ENCODE results near the gene SIX3. TPM values are rescaled to one million over a fixed set of nuclear protein-coding genes. Genes with fewer than 3 reads are reported as not detected.
A peak's percentile ranks its signal among the peaks of the same experiment; 100 is the strongest.

Gene SIX3
- polyA plus RNA-seq, 1 of the 3 experiments (the other 2 are of a cell fraction), result 0.58 TPM

- Histone ChIP-seq H3K27me3 (ENCODE audit: insufficient read depth) (peaks cover 73% of the 10 kb centered on the region), H2AFZ (ENCODE audit: low read depth) (peak overlapping the region; percentile 79; the same call in 1 of the 2 replicates), H3K9me2 (no peaks in the 10 kb centered on the region), H3K4me3 (ENCODE audit: low read depth in 2 of 2, low read length in 1 of 2) (peak overlapping the region; percentile 62 to 67; a peak in 3 of 4 replicates), H4K20me1 (ENCODE audit: insufficient read depth) (no peaks in the 10 kb centered on the region), H3K4me1 (ENCODE audit: control insufficient read depth in 1 of 2, insufficient read depth in 2 of 2, low read depth in 1 of 2, low read length in 1 of 2) (peaks cover 0 to 45% of the 10 kb centered on the region in 2 experiments; a peak in 2 of 4 replicates), H3K27ac (ENCODE audit: low read depth in 2 of 2, low read length in 1 of 2) (peak overlapping the region in 1 of 2 experiments; percentile 92; a peak in 2 of 4 replicates), H3K79me2 (ENCODE audit: insufficient read depth) (no peaks in the 10 kb centered on the region), H3K4me2 (peak overlapping the region; percentile 94), H3K36me3 (replicated peaks in 1 of 2; ENCODE audit: control insufficient read depth in 1 of 2, insufficient read depth in 2 of 2, low read length in 1 of 2) (no peaks in the 10 kb centered on the region), H3F3A (replicated peaks; ENCODE audit: insufficient read depth) (peaks cover 7% of the 10 kb centered on the region), H3K9ac (no peak overlapping the region), H3K9me3 (no peaks in the 10 kb centered on the region)
- no peak for TF ChIP-seq MAX (IDR thresholded peaks at IDR 0.05; ENCODE audit: low read depth)
- TF ChIP-seq SMC3 (IDR thresholded peaks at IDR 0.05; ENCODE audit: low read depth, low read length), result no peak
- no peak for TF ChIP-seq USF1 (IDR thresholded peaks at IDR 0.05; ENCODE audit: borderline replicate concordance, low read depth)
- TF ChIP-seq RAD21 (IDR thresholded peaks at IDR 0.05; ENCODE audit: low read length), result no peak
- POLR2A ChIA-PET, result interaction anchor here (0.8 to 3.4 kb wide), 6 partner anchors 10 to 248 kb away, joined by 3 to 16 read pairs (median 5); no protein-coding TSS in a partner anchor
- CTCF ChIA-PET, result interaction anchor here (0.9 to 7.6 kb wide), 9 partner anchors 21 to 892 kb away, joined by 3 to 83 read pairs (median 6); no protein-coding TSS in a partner anchor
- peak; percentile 83 for DNase-seq
- WGBS (ENCODE audit: low lambda C conversion rate), result 47% methylated on average over 27 of the region's 27 CpGs
These were observed 5.8 kb upstream of the SIX3 start for GRCh38 chr2:44935729-44936098.

- Histone ChIP-seq H3K27me3 (ENCODE audit: insufficient read depth) (peaks cover 75% of the 10 kb centered on the region), H3K79me2 (ENCODE audit: insufficient read depth) (no peaks in the 10 kb centered on the region), H4K20me1 (ENCODE audit: insufficient read depth) (no peaks in the 10 kb centered on the region), H3K4me3 (ENCODE audit: low read depth in 2 of 2, low read length in 1 of 2) (peak overlapping the region; percentile 6 to 67; a peak in 1 of 4 replicates), H3K36me3 (replicated peaks in 1 of 2; ENCODE audit: control insufficient read depth in 1 of 2, insufficient read depth in 2 of 2, low read length in 1 of 2) (no peaks in the 10 kb centered on the region), H3K9ac (no peak overlapping the region), H3K4me2 (no peak overlapping the region), H3F3A (replicated peaks; ENCODE audit: insufficient read depth) (peaks cover 8% of the 10 kb centered on the region), H3K9me3 (no peaks in the 10 kb centered on the region), H3K9me2 (no peaks in the 10 kb centered on the region), H2AFZ (ENCODE audit: low read depth) (no peak overlapping the region), H3K4me1 (ENCODE audit: control insufficient read depth in 1 of 2, insufficient read depth in 2 of 2, low read depth in 1 of 2, low read length in 1 of 2) (peaks cover 0 to 49% of the 10 kb centered on the region in 2 experiments; a peak in 2 of 4 replicates), H3K27ac (ENCODE audit: low read depth in 2 of 2, low read length in 1 of 2) (peak overlapping the region in 1 of 2 experiments; percentile 92; a peak in 2 of 4 replicates)
- 89% methylated on average over 6 of the region's 6 CpGs for WGBS (ENCODE audit: low lambda C conversion rate)
- POLR2A ChIA-PET, result interaction anchor here (0.8 to 3.4 kb wide), 6 partner anchors 161 to 457 kb away, joined by 3 to 16 read pairs (median 5); no protein-coding TSS in a partner anchor
- no peak for DNase-seq
- no peak for TF ChIP-seq FOSL2 (IDR thresholded peaks at IDR 0.05; ENCODE audit: borderline replicate concordance, low read depth)
- CTCF ChIA-PET, result interaction anchor here (0.9 to 7.6 kb wide), 8 partner anchors 20 to 544 kb away, joined by 3 to 83 read pairs (median 12); no protein-coding TSS in a partner anchor
These were observed 5.2 kb upstream of the SIX3 start for GRCh38 chr2:44936275-44936674.

GRCh38 chr2:44936715-44937687 is 4.5 kb upstream of the SIX3 start:
- no peaks in the 10 kb centered on the region for H3K9me3 ChIP-seq
- no peak overlapping the region for H3K4me2 ChIP-seq
- H3K9ac ChIP-seq, result no peak overlapping the region
- H3K27ac ChIP-seq (ENCODE audit: low read depth in 2 of 2, low read length in 1 of 2), result peak overlapping the region in 1 of 2 experiments; percentile 92; a peak in 2 of 4 replicates
- ChIA-PET CTCF (interaction anchor here (0.5 to 7.6 kb wide), 16 partner anchors 12 to 545 kb away, joined by 3 to 83 read pairs (median 4); no protein-coding TSS in a partner anchor), POLR2A (interaction anchor here (0.7 to 3.4 kb wide), 8 partner anchors 18 to 457 kb away, joined by 3 to 16 read pairs (median 4); no protein-coding TSS in a partner anchor)
- no peaks in the 10 kb centered on the region for H4K20me1 ChIP-seq (ENCODE audit: insufficient read depth)
- 0 out of 2 replicates have a peak, but pooled peaks have one; percentile 12 for TF ChIP-seq RAD21 (IDR thresholded peaks at IDR 0.05; ENCODE audit: low read length)
- no peak for TF ChIP-seq EP300 (IDR thresholded peaks at IDR 0.05; ENCODE audit: borderline replicate concordance in 1 of 2, low read depth in 1 of 2, low read length in 1 of 2)
- no peaks in the 10 kb centered on the region for H3K79me2 ChIP-seq (ENCODE audit: insufficient read depth)
- peak overlapping the region in 1 of 2 experiments; percentile 57; a peak in 1 of 4 replicates for H3K4me3 ChIP-seq (ENCODE audit: low read depth in 2 of 2, low read length in 1 of 2)
- DNase-seq, result peak; percentile 47
- WGBS (ENCODE audit: low lambda C conversion rate), result 90% methylated on average over 19 of the region's 22 CpGs
- H3K4me1 ChIP-seq (ENCODE audit: control insufficient read depth in 1 of 2, insufficient read depth in 2 of 2, low read depth in 1 of 2, low read length in 1 of 2), result peaks cover 0 to 49% of the 10 kb centered on the region in 2 experiments; a peak in 2 of 4 replicates
- H3K27me3 ChIP-seq (ENCODE audit: insufficient read depth), result peaks cover 78% of the 10 kb centered on the region
- H3K9me2 ChIP-seq, result no peaks in the 10 kb centered on the region
- H2AFZ ChIP-seq (ENCODE audit: low read depth), result no peak overlapping the region
- H3F3A ChIP-seq (replicated peaks; ENCODE audit: insufficient read depth), result peaks cover 8% of the 10 kb centered on the region
- H3K36me3 ChIP-seq (replicated peaks in 1 of 2; ENCODE audit: control insufficient read depth in 1 of 2, insufficient read depth in 2 of 2, low read length in 1 of 2), result no peaks in the 10 kb centered on the region
